Measurements from ENCODE around the gene RHEX.

DNA sequence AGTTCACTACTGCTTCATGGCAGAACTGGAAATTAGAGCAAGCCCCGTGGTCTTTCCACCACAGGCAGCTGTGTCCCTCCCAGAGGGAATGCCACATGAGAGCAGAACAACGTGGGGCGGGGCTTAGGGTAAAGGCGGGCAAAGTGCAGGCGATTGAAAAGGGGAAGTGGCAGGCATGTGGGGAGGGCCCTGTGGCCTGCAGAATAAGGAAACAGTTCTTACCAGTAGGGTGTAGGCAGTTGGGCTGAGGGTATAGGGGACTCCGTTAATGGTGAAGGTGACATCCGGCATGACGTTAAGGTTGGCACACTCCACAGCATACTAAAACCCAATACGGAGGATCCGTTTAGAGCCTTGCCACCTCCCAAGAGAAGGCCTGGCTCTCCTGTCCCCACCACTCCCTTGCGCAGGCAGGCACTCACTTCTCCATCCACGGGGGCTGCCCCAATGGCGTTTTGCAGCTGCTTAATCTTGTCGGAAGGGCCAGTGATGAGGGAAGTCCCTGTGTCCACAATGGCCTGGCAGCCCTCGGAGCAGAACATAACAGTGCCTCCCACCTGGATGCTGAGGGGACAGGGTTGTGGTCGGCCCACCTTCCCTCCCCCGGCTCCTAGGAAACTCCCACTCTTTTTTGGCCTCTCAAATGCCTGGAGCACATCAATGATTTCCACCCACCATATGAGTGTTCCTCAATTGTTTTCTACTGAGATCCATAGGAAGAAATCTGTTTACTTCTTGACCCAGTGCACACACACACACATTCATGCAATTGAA lies 40.7 kb upstream of the RHEX start:
- TF ChIP-seq CTCF (IDR thresholded peaks at IDR 0.05) (no peak), POLR2AphosphoS5 (IDR thresholded peaks at IDR 0.05) (no peak)

Measured in esophagus muscularis mucosa (tissue), 3 donors.